ENCODE measurements around the gene SLC13A3. TPM values are rescaled to one million over a fixed set of nuclear protein-coding genes. Genes with fewer than 3 reads are reported as not detected.

Gene SLC13A3
- total RNA-seq, 1 experiment from 2014 or later: 17.5 TPM

GRCh38 chr20:46670228-46670584, 18.9 kb upstream of the SLC13A3 start:
- no peak for TF ChIP-seq CTCF (conservative IDR thresholded peaks at IDR 0.05)
- no peak overlapping the region for H3K4me3 Mint-ChIP-seq

More at GRCh38 chr20:46670228-46670584, 18.9 kb upstream of the SLC13A3 start:
- H3K4ac ChIP-seq (ENCODE audit: low read depth, low read length): no peak overlapping the region
- H2BK20ac ChIP-seq (ENCODE audit: low read depth, low read length, poor library complexity, severe bottlenecking): no peak overlapping the region
- no peak overlapping the region for H3K9ac ChIP-seq (ENCODE audit: extremely low read depth, insufficient read length, low read length)
- peaks cover 19 to 20% of the 10 kb centered on the region in 2 experiments for H3K4me1 Mint-ChIP-seq
- H4K5ac ChIP-seq (ENCODE audit: insufficient read length, low read depth, low read length): no peak overlapping the region
- DNase-seq: no peak
- H3K4me1 ChIP-seq (ENCODE audit: insufficient read depth, low read length): no peaks in the 10 kb centered on the region; the same call in 1 of the 2 replicates
- H3K56ac ChIP-seq (ENCODE audit: insufficient read length, low read depth, low read length): no peak overlapping the region
- no peak overlapping the region for H3K18ac ChIP-seq (ENCODE audit: insufficient read length, low read depth, low read length)
- no peak overlapping the region for H2AK5ac ChIP-seq (ENCODE audit: insufficient read length, low read length)
- no CpG with 5 or more reads among the region's 2 CpGs for WGBS (ENCODE audit: extremely low coverage, insufficient read length, low lambda C conversion rate)
- H2BK12ac ChIP-seq (ENCODE audit: insufficient read length, low read depth, low read length): no peak overlapping the region
- H3K27ac Mint-ChIP-seq: no peak overlapping the region
- H3K36me3 Mint-ChIP-seq (ENCODE audit: insufficient read depth in 1 of 3, low read depth in 3 of 3): peaks cover 15 to 57% (median 52%) of the 10 kb centered on the region in 3 experiments
- H3K23me2 ChIP-seq (ENCODE audit: insufficient read length, low read depth, low read length, poor library complexity, severe bottlenecking): no peaks in the 10 kb centered on the region
- H3K27me3 Mint-ChIP-seq (ENCODE audit: low read depth): peaks cover 1% of the 10 kb centered on the region; the same call in 1 of the 2 replicates
- H3K27me3 ChIP-seq (ENCODE audit: insufficient read depth, low read length): no peaks in the 10 kb centered on the region
- H4K91ac ChIP-seq (ENCODE audit: insufficient read length, low read depth, low read length): no peak overlapping the region
- no peak overlapping the region for H3K4me2 ChIP-seq (ENCODE audit: insufficient read depth, insufficient read length, low read length)
- H3K9me3 ChIP-seq (ENCODE audit: control insufficient read depth, low read depth, low read length): peaks cover 5% of the 10 kb centered on the region
- no peak overlapping the region for H2BK120ac ChIP-seq (ENCODE audit: low read depth, low read length, poor library complexity, severe bottlenecking)
- H3K14ac ChIP-seq (ENCODE audit: insufficient read depth, low read length): no peak overlapping the region
- H3K79me1 ChIP-seq (ENCODE audit: insufficient read depth, low read depth, low read length, poor library complexity, severe bottlenecking): peaks cover 3% of the 10 kb centered on the region
- H4K8ac ChIP-seq (replicated peaks; ENCODE audit: insufficient read length, low read depth, low read length): no peak overlapping the region
- no peak overlapping the region for H3K27ac ChIP-seq (ENCODE audit: insufficient read length, low read depth, low read length)
- H2AFZ ChIP-seq (ENCODE audit: low read length): no peak overlapping the region
- H2BK15ac ChIP-seq (ENCODE audit: low read depth, low read length): no peak overlapping the region
- H2BK5ac ChIP-seq (ENCODE audit: insufficient read length, low read length): no peak overlapping the region
- no peak overlapping the region for H3T11ph ChIP-seq (ENCODE audit: low read length)
- no peaks in the 10 kb centered on the region for H4K20me1 ChIP-seq (ENCODE audit: control insufficient read depth, insufficient read depth, insufficient read length)
- no peak overlapping the region for H3K23ac ChIP-seq (ENCODE audit: insufficient read length, low read depth, low read length)
- H3K9me3 Mint-ChIP-seq: peaks cover 11 to 22% of the 10 kb centered on the region in 2 experiments
- 0 out of 2 replicates have a peak, but pooled peaks cover 2% of the 10 kb centered on the region for H3K79me2 ChIP-seq (ENCODE audit: insufficient read depth, low read length)

Data from H9 (cell line).